Left ventricle myocardium inferior (tissue), 1 donor: ENCODE measurements around the gene IFNL4. TPM values are rescaled to one million over a fixed set of nuclear protein-coding genes. Genes with fewer than 3 reads are reported as not detected.

Source experiments
- DNase-seq: peaks from one replicate; pipeline ENCODE4 v3.0.0-alpha.2; 2020
- H3K27ac ChIP-seq: fragments of 200-600 bp; replicated peaks from 2 replicates; pipeline ENCODE4 v1.8.0; 2021
- H3K27me3 ChIP-seq: fragments of 200-600 bp; 2 replicates; pipeline ENCODE4 v1.8.0; 2021; ENCODE audit warnings: low read depth
- H3K36me3 ChIP-seq: fragments of 200-600 bp; 2 replicates; pipeline ENCODE4 v1.8.0; 2021
- H3K4me1 ChIP-seq: fragments of 200-600 bp; 2 replicates; pipeline ENCODE4 v1.8.0; 2021
- H3K4me3 ChIP-seq: fragments of 200-600 bp; 2 replicates; pipeline ENCODE4 v1.8.0; 2021; ENCODE audit warnings: mild to moderate bottlenecking, moderate library complexity
- H3K9me3 ChIP-seq: fragments of 200-600 bp; replicated peaks from 2 replicates; pipeline ENCODE4 v1.8.0; 2021
- CTCF ChIP-seq: fragments of 200-600 bp; IDR thresholded peaks from 2 replicates; pipeline ENCODE4 v1.8.0; 2021; ENCODE audit warnings: antibody characterized with exemption, mild to moderate bottlenecking, borderline replicate concordance
- intact Hi-C: fragments of 100-400 bp; cut with micrococcal nuclease; formaldehyde crosslinking; loops from one replicate; pipeline ENCODE4 v1.11.0; 2022
- total RNA-seq: library from RNA; stranded (reverse); fragmentation: NEBNext Ultra II Directional; extraction: Animal tissue kit (Norgen Biotek cat#: 25700); gene quantifications from one replicate; pipeline ENCODE4 v1.2.1, GENCODE V29; 2021
- donor health status: DM: no; HTN: yes; CAD: no; lungs with severe emphysema.

Gene IFNL4
- total RNA-seq, 1 donor from 2014 or later, result not detected

DNA sequence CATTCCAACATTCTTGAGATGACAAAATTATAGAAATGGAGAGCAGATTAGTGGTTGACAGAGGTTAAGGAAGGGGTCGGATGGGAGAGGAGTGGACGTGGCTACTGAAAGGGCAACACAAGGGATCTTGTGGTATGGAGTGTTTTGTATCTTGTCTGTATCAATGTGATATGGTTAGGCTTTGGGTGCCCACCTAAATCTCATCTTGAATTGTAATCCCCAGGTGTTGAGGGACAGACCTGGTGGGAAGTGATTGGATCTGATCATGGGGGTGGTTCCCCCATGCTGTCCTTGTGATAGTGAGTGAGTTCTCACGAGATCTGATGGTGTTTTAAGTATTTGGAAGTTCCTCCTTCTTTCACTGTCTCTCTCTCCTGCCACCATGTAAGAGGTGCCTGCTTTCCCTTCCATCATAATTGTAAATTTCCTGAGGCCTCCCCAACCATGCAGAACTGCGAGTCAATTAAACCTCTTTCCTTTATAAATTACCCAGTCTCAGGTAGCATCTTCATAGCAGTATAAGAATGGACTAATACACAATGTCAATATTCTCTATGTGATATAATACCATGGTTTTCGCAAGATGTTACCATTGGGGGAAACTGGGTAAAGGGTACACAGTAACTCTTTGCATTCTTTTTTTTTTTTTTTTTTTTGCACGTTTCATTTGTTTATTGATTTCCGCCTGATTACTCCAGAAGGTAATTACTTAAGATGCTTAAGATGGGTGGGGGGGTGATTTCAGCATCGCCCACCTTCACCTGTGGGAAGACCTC is 4.9 kb upstream of the IFNL4 start:
- intact Hi-C loops, result no loop called here
- no peak overlapping the region for H3K27ac ChIP-seq
- no peaks in the 10 kb centered on the region for H3K36me3 ChIP-seq
- H3K27me3 ChIP-seq, result peaks cover 97% of the 10 kb centered on the region
- no peak for DNase-seq
- peaks cover 9% of the 10 kb centered on the region for H3K9me3 ChIP-seq
- no peak overlapping the region for H3K4me3 ChIP-seq
- no peaks in the 10 kb centered on the region for H3K4me1 ChIP-seq
- TF ChIP-seq CTCF, result no peak

GRCh38 chr19:39252458-39252857 is 3.8 kb upstream of the IFNL4 start:
- H3K27me3 ChIP-seq, result peaks cover 97% of the 10 kb centered on the region

GRCh38 chr19:39251846-39252245 is 3.2 kb upstream of the IFNL4 start:
- no peak for TF ChIP-seq CTCF
- Histone ChIP-seq H3K4me3 (no peak overlapping the region), H3K27ac (no peak overlapping the region), H3K27me3 (peaks cover 97% of the 10 kb centered on the region), H3K36me3 (no peaks in the 10 kb centered on the region), H3K9me3 (peaks cover 4% of the 10 kb centered on the region), H3K4me1 (peaks cover 14% of the 10 kb centered on the region)
- intact Hi-C loops, result no loop called here
- DNase-seq, result no peak

More at GRCh38 chr19:39252458-39252857, 3.8 kb upstream of the IFNL4 start:
- no peak for TF ChIP-seq CTCF
- H3K27ac ChIP-seq, result no peak overlapping the region
- intact Hi-C loops, result no loop called here
- DNase-seq, result no peak
- H3K9me3 ChIP-seq, result peaks cover 9% of the 10 kb centered on the region
- H3K4me3 ChIP-seq, result no peak overlapping the region
- H3K4me1 ChIP-seq, result peaks cover 9% of the 10 kb centered on the region
- H3K36me3 ChIP-seq, result no peaks in the 10 kb centered on the region

- Histone ChIP-seq H3K27ac (no peak overlapping the region), H3K4me1 (peaks cover 14% of the 10 kb centered on the region), H3K9me3 (no peaks in the 10 kb centered on the region), H3K36me3 (no peaks in the 10 kb centered on the region), H3K27me3 (peaks cover 92% of the 10 kb centered on the region), H3K4me3 (no peak overlapping the region)
- TF ChIP-seq CTCF, result no peak
- intact Hi-C loops, result no loop called here
- no peak for DNase-seq
Observed at GRCh38 chr19:39251081-39251480, 2.4 kb upstream of the IFNL4 start.

DNA sequence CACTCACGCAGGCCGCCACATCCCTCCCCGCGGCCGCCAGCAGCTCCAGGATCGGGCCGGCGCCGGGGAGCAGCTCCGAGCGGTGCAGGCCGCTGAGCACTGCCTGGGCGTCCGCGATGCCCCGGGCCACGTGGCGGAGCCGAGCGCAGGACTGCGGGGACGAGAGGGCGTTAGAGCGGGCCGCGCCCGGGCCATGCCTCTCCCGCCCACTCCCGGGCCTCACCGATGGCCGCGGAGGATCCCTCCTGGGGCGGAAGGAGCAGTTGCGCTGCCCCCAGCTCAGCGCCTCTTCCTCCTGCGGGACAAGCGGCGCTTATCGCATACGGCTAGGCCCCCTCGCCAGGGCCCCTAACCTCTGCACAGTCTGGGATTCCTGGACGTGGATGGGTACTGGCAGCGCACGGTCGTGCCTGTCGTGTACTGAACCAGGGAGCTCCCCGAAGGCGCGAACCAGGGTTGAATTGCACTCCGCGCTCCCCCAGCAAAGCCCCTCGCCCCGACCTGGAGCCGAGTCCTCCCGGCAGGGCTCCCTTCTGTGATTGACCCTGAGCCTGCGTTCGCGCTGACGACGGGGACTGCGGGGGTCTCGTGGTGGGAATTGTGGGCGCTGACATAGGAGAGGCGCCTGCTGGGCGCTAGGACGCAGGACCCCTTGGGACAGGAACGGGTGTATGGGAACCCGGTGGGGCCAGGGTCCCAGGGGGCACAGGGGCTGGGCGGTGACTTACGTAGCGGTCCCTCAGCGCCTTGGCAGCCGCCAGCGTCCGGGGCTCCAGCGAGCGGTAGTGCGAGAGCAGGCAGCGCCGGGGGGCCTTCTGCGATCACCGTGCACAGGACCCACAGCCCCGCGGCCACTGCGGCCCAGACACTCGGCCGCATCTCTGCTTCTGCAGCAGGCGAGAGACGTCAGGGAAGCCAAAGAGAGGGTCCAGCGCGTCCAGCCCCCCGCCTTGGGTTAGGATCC is 673 bp downstream of the IFNL4 start:
- no peak overlapping the region for H3K27ac ChIP-seq
- no peak for DNase-seq
- no peak for TF ChIP-seq CTCF
- H3K27me3 ChIP-seq, result peaks cover 89% of the 10 kb centered on the region
- H3K4me1 ChIP-seq, result peaks cover 14% of the 10 kb centered on the region
- intact Hi-C loops, result no loop called here
- no peaks in the 10 kb centered on the region for H3K36me3 ChIP-seq
- H3K9me3 ChIP-seq, result no peaks in the 10 kb centered on the region
- H3K4me3 ChIP-seq, result peak overlapping the region; percentile 21
